ENCODE results near the gene TMEM253.

- TF ChIP-seq, protein P1, sequence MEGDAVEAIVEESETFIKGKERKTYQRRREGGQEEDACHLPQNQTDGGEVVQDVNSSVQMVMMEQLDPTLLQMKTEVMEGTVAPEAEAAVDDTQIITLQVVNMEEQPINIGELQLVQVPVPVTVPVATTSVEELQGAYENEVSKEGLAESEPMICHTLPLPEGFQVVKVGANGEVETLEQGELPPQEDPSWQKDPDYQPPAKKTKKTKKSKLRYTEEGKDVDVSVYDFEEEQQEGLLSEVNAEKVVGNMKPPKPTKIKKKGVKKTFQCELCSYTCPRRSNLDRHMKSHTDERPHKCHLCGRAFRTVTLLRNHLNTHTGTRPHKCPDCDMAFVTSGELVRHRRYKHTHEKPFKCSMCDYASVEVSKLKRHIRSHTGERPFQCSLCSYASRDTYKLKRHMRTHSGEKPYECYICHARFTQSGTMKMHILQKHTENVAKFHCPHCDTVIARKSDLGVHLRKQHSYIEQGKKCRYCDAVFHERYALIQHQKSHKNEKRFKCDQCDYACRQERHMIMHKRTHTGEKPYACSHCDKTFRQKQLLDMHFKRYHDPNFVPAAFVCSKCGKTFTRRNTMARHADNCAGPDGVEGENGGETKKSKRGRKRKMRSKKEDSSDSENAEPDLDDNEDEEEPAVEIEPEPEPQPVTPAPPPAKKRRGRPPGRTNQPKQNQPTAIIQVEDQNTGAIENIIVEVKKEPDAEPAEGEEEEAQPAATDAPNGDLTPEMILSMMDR (IDR thresholded peaks at IDR 0.05) = peak; percentile 100
- no peak for TF ChIP-seq POLR2A (IDR thresholded peaks at IDR 0.05)
These were observed 8.4 kb upstream of the TMEM253 start for GRCh38 chr14:21092273-21093011.

Measured in esophagus squamous epithelium (tissue), 4 donors.